Measurements from ENCODE around the gene PAIP1. TPM values are rescaled to one million over a fixed set of nuclear protein-coding genes. Genes with fewer than 3 reads are reported as not detected.
"Not testable (repeated sequence)": the region's sequence is repeated elsewhere in the genome, so short reads cannot be mapped to it uniquely, and the experiment has no call there.

Gene PAIP1
- polyA plus RNA-seq, 12 donors, result 67.1 to 121 (median 113) TPM; not detected in 1

DNA sequence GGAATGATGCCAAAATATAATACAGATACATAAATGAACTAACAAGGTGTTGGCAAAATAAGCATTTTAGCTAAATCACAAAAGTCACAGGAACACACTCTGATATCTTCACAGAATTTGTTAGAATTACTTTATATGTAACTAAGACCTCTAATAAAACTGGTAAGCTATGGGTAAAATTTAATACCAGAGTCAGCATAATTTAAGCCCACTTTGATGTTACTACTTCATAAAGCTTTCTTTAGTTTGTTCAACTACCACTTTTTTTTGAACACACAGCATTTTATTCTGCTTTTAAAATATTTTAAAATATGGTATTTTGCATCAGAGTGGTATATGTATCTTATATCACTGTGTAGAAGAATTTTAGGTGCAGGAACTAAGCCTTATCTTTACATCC is 19.9 kb downstream of the PAIP1 start:
- DNase-seq, result no peak

DNA sequence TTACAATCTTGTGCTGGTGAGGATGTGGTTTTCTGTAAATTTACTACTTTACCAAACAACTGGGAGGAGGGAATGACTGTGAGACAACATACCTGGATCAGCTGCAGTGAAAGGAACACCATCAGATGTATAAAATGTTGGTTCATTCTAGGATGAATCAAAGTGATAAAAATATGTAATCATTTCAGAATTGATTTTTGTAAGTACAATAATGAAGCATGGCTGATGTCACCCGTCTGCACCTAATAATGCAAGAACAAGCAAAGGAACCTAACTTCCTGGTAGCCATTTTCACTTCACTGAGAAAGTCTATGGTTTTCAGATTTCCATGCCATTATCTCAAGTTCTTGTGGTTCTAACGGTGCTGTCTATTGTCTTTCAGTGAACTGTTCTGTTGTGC is 23.2 kb downstream of the PAIP1 start:
- DNase-seq, result no peak

DNA sequence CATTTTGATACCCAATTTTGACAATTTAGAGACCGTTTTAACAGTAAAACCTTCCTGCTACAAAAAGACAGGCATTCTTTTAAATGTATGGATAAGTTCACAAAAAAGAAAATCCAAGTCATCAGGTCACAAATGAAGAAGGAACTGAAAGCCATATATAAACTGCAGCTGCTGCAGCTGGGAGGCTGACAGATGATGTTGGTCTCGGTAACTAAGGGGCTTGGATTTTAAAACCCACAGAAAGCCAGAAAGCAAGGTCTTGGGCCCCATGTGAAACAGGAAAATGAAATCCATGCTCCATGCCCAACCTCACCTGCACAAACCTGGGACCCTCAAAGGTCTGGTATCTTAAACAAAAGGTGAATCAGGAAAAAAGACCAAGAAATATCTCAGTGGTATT is 26.2 kb downstream of the PAIP1 start:
- no peak for DNase-seq

DNA sequence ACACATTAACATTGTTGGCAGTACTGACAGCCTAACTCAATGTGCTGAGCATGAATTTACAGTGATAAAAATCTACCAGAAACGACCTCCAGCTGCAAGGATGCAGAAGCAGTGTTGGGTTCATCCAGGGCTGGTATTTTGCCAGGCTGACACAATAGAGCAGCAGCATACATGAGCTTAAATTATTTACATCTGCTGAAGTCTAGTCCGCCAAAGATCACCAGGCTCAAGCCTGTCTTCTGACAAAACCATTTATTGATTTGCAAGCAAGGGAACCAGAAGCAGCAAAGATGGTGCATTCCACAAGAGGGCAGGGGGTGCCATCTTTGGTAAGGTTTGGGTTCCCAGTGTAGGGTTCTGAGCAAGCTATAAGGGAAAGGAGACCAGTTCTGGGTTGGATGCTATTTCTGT is 33.2 kb downstream of the PAIP1 start:
- DNase-seq, result peak; percentile 20

DNA sequence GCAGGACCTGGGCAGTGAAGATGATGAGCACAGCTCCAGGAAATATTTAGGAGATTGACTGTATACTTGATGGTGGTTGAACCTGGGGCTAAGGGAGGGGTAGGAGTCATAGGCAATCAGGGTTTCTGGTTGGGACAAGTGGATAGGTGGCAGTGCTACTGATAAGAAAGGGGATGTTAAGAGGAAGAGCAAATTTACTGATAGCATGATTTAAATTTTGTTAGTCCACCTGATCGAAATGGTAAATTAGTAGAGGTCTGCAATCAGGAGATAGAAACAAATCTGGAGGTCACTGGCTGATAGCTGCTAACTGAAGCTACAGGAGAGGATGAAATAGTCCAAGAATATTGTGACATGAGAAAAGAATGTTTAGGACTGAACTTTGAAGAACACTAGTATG is 36.3 kb downstream of the PAIP1 start:
- no peak for DNase-seq

DNA sequence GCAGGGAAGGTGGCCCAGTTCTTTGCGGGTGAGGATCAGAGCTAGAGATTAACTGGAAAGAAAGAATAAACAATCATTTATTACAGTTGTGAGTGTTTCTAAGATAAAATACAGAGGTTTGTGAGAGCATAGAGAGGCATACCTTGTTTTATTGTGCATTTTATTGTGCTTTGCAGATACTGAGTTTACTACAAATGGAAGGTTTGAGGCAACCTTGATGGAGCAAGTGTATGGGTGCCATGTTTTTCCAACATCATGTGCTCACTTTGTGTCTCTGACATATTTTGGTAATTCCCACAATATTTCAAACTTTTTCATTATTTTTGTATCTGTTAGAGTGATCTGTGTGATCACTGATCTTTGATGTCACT is 41.2 kb downstream of the PAIP1 start:
- no peak for DNase-seq

DNA sequence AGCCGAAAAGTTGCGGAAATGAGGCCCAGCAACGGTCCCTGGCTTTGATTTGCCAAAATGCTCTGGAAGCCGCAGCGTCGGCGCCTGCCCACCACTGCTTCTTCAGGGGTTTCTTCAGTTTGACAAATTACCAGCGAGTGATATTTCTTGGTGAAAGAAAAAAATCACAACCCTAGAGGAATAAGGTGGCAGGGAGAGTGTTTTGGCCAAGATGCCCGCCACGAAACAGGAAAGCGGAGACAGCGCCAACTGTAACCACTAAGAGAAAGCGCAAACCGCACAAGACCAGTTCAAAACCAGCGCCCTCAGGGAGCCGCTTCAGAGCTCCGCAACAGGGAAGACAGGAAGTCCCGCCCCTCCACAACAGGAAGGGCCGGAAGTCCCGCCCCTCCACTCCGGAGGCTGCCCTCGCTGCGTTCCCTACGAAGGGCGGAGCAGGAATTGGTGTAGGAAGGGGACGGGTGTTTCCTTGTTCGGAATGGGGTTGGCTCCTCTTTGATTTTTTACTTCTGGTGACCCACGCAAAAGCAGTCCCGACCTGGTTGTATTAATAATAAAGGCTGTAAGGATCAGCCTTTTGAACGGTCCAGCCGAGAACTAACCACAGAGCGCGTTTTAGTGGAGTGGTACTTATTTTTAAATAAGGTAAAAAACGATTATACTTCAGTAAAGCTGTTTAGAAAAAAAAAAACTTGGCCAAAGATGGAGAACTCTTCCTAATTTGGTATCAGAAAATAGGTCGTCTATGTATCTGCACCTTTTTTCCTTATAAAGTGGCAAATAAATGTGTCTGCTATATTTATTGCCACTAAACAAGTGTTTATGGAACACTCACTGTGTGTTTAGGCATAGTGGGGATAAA is 41.8 kb downstream of the PAIP1 start, which contains the start of gene C5orf34:
C5orf34 (minus strand) TSS at position 333 of the 862 bp plus-strand sequence. CDS start 5,809 bp downstream, outside the sequence.
- peak; percentile 97 for DNase-seq

DNA sequence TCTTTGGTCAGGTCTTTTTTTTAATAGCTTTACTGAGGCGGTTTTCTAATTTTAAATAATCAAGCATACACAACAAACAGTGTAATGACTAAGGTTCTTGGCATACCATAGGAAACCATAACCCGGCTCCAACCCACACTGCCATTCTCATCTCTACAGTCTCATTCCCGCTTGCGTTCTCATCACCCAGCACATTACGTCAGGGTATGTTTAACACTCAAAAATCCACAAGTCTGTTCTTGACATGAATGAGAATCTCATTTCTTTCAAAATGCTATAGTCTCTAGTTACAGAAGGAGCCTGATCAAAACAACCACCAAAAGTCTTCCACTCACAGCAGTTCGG is 42.4 kb downstream of the PAIP1 start:
- no peak for DNase-seq

DNA sequence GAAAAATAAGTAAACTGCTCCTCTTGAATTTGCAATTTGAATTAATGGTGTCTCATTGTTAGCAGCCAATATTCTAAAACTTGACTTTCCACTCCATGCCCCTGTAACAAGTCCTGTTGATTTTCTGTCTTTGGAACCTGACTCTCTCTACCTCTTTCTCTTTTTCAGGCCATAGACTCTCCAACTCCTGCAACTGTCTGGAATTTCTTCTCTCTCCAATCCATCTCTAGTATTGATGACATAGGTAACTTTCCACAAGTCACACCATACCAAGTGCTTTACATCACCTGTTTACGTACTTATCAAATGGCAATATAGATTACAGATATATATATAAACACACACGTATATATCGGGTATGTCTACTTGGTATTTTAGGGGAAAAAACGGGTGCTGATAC is 42.9 kb downstream of the PAIP1 start:
- no peak for DNase-seq

DNA sequence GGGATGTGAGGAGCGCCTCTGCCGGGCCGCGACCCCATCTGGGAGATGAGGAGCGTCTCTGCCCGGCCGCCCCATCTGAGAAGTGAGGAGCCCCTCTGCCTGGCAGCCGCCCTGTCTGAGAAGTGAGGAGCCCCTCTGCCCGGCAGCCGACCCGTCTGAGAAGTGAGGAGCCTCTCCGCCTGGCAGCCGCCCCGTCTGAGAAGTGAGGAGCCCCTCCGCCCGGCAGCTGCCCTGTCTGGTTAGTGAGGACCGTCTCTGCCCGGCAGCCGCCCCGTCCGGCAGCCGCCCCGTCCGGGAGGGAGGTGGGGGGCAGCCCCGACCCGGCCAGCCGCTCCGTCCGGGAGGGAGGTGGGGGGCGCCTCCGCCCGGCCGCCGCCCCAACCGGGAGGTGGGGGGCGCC is 45.8 kb downstream of the PAIP1 start:
- not testable (repeated sequence) for DNase-seq

DNA sequence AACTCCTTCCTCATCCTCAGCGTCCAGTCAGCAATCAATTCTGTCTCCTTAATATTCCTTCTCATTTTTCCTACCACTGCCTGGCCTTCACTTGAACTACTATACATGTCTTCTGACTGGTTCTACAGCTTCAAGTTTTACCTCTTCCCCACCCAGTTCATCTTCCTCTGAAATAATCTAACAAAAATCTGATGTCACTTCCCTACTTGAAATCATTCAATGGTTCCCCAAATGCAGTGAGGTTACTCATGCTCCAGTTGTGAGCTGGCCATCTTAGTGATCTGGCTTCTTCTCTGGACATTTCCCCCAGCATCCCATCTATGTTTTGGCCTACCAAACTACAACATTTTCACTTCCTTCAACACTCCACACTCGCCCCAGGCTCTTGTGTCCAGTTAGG is 58.3 kb downstream of the PAIP1 start:
- no peak for DNase-seq

DNA sequence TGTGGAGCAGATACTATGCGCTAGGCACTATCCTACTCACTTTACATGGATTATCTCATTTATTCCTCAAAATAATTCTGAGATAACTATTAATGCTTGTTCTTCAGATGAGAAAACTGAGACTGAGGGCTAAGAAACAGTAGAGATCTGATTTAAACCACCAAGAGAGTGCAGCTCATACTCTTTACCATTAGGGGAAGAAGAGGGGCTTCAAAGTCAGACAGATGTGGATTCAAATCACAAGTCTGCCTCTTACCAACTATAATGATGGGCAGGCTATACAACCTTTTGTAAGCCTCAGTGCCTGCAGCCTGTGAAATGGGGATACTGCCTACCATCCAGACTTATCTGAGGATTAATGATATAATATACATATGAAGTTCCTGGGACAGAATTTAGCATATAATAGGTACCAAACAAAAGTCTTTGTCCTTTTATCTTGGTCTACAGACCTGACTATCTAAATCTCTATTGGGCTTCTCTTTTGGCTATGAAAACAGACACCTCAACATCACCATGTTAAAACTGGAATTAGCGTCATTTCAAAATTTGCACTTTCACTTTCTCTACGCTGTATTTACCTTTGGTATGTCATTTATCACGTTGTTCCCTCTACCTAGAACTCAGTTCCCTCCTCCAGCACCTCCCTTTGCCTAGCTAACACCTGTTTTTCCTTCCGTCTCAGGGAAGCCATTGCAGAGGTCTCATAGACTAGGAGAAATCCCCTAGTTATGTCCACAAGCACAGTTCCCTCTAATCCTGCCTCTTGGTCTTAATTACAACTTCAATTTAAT is 59.4 kb downstream of the PAIP1 start:
- no peak for DNase-seq

DNA sequence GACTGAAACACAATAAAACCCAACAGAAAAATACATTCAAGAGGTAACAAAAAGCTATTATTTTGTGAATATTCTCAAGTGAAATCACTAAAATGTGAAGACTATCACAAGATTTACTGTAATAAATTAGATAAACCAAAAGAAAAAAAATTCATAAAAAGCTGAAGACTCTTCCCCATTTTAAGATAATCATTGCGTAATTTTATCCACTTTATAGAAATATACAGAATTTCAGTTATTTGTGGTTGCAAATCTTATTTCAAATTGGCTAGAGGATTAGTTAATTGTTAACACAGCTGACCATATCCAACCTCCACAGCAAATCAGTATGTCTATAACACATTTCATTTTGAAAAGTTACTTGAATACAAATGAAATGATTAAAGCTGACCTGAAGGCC is 65.6 kb downstream of the PAIP1 start:
- DNase-seq, result no peak

DNA sequence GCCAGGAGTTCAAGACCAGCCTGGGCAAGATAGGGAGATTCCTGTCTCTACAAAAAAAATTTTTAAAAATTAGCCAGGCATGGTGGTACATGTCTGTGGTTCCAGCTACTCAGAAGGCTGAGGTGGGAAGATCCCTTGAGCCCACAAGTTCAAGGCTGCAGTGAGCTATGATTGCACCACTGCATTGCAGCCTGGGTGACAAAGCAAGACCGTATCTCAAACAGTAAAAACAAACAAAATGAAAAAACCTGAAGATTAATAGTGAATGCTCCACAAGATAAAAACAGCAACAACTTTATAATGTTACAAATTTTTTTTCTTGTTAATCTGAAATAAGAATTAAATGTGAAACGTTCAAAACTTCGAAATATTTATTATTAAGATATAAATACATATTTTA is 70.5 kb downstream of the PAIP1 start:
- no peak for DNase-seq

DNA sequence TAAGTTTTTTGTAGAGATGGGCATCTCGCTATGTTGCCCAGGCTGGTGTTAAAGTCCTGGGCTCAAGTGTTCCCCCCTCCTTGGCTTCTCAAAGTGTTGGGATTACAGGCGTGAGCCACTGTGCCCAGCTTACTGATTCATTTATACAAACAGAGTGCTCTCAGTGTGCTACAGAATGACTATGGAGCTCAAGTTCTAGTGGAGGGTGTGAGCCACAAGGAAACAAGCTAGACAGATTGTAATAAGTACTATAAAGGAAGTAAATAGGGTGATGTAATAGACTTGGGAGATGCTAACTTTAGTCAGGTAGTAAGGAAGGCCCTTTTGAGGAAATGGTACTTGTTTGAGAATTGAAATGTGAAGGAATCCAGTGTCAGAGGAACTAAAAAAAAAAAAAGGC is 71.5 kb downstream of the PAIP1 start:
- DNase-seq, result no peak

DNA sequence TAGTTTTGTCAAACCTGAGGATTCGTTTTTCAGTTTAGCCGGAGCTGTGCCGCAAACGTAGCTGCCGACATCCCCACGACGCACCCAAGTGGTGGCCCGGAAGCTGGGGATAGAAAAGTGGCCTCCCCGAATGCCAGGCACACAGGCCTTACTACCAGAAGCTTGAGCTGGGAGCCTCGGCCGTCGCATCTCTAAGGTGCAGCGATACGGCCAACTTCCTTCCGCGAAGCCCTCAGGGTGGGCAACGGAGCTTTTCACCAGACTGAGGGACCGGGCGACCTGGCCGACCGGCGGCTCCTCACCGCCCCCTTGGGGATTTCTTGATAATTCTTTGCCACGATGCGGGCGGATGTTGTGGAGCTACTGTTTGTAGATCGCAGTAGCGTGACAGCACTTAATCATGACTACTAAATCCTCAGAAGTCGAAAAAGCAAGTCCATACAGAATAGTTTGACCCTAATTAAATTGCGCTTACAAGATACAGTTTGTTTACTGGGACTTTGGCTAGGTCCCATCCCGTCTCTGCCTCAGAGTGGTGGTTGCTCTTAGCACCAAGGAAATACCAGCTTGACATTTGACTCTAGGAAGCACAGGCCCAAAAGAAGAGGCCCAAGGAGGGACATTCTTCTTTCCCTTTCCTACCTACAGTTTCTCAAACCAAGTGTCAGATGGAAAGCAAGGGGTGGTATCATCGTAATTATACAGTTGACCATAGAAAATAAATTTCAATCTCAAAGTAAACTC is 72.6 kb downstream of the PAIP1 start:
- peak; percentile 83 for DNase-seq

DNA sequence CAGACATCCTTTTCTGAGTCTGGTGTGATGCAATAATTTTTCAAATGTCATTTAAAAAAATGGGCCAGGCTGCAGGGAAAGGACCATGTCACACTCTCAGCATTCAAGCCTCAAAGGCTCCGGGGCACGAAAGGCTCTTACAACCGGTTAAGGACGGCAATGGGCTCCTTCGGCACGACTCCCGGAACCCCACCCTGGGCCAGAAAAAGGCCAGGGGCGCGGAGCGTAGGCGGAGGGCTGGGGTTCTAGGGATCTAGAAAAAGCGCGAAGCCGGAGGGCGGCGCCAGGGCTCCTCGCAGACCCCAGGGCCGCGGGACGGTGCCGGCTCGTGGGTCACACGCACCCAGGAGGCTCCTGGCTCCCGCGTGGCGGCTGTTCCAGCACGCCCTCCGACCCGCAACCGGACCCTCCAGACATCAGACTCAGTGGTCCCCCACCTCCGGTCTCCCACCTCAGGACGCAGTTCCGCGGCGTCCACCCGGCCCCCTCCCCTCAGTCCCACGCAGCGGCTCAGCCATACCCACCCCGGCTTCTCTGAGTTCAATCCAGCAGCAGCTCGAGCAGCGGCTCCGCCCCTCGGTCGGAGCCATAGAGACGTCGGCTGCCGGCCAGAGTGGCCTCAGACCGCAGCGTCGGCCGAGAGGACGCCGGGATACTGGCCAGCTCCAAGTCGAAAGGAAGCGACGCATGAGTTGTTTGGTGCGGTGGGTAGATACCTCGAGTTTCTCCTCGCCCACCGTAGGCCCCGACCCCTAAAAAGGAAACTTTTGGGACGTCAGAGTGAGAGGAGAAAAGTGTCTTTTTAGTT is 73.4 kb downstream of the PAIP1 start, which contains the start of gene TMEM267:
TMEM267 (minus strand) TSS at position 568 of the 808 bp plus-strand sequence. CDS start 29,896 bp downstream, outside the sequence.
- DNase-seq, result peak; percentile 97

DNA sequence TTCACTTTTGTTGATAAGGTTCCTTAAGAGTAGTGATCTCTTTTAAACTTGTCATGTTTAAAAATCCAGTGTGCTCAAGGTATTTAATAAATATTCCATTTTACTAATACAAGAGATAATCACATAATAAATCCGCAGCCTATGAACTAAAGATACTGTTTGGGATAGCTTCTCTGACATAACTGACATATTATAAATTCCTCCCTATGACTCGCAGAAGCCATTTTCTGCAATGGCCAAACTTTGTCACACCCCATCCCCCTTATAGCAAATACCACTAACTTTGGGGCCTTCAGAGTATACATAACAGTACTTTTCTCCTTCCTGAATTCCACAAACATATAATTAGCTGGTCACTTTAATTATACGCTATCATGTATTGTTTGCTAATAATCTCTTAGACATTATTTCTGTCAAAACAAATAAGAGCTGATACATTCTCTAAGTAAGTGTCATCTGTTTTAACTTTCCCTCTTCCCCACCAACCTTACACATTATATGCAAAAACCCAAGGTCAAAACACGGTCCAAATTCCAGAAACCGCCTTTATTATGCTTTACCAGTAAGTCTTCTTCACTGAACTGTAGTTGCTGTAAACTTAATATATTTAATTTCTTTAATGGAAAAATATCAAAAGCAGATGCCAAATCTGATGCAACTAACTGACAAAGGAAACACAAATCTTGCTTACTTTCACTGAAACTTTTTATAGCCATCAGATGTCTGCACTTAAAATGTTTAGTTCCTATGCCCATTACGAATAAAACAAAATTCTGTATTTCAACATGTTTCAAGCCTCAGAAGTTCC is 74.2 kb downstream of the PAIP1 start:
- DNase-seq, result peak; percentile 6
